HG02973 (cell line): ENCODE results near the gene RAB3B.
"Not testable (repeated sequence)": the region's sequence is repeated elsewhere in the genome, so short reads cannot be mapped to it uniquely, and the experiment has no call there.

Source experiments
- ATAC-seq: cut with Tn5 transposase; IDR thresholded peaks from one replicate; pipeline ENCODE4 v1.9.1; 2021; ENCODE audit warnings: moderate library complexity; ENCODE audit not compliant: unreplicated experiment

The RAB3B gene

GRCh38 chr1:51875836-51876235 lies 114.7 kb downstream of the RAB3B start:
- no peak for ATAC-seq

GRCh38 chr1:51875291-51875772 lies 115.2 kb downstream of the RAB3B start:
- ATAC-seq, result no peak

- ATAC-seq, result not testable (repeated sequence)
Observed at GRCh38 chr1:51873270-51873669, 117.2 kb downstream of the RAB3B start.

GRCh38 chr1:51871351-51871975 lies 119.0 kb downstream of the RAB3B start:
- ATAC-seq, result no peak

- ATAC-seq, result no peak
Observed at GRCh38 chr1:51870603-51871350, 119.7 kb downstream of the RAB3B start.

- ATAC-seq, result no peak
Observed at GRCh38 chr1:51867479-51868232, 122.8 kb downstream of the RAB3B start.

- peak; percentile 65 for ATAC-seq
Observed at GRCh38 chr1:51863384-51863783, 127.1 kb downstream of the RAB3B start.

GRCh38 chr1:51861669-51862068 lies 128.8 kb downstream of the RAB3B start:
- ATAC-seq, result no peak

GRCh38 chr1:51859735-51860134 lies 130.8 kb downstream of the RAB3B start:
- ATAC-seq, result no peak

GRCh38 chr1:51859333-51859732 lies 131.2 kb downstream of the RAB3B start:
- no peak for ATAC-seq

- no peak for ATAC-seq
Observed at GRCh38 chr1:51858892-51859291, 131.6 kb downstream of the RAB3B start.
